Trophoblast cell (in vitro differentiated cells and primary cell): ENCODE results near the gene NT5DC2.

ENCODE experiments used
- DNase-seq, 2 donors: peaks; one replicate each; pipeline ENCODE4 v3.0.0-alpha.2; 2016
- H2AFZ ChIP-seq: 2 replicates; pipeline ENCODE4 v1.6.1; 2013; ENCODE audit warnings: low read length, moderate library complexity, mild to moderate bottlenecking; ENCODE audit not compliant: insufficient read depth, poor library complexity
- H2AK5ac ChIP-seq: 2 replicates; pipeline ENCODE4 v1.6.1; 2013; ENCODE audit warnings: mild to moderate bottlenecking, low read length
- H2BK120ac ChIP-seq: 2 replicates; pipeline ENCODE4 v1.6.1; 2013; ENCODE audit warnings: low read length, mild to moderate bottlenecking, moderate library complexity; ENCODE audit not compliant: insufficient read depth, poor library complexity
- H2BK12ac ChIP-seq: 2 replicates; pipeline ENCODE4 v1.6.1; 2013; ENCODE audit warnings: mild to moderate bottlenecking, low read length, moderate library complexity
- H2BK5ac ChIP-seq: 2 replicates; pipeline ENCODE4 v1.6.1; 2013; ENCODE audit warnings: low read length, low read depth, moderate library complexity, mild to moderate bottlenecking; ENCODE audit not compliant: poor library complexity
- H3K14ac ChIP-seq: 2 replicates; pipeline ENCODE4 v1.6.1; 2013; ENCODE audit warnings: mild to moderate bottlenecking, low read length
- H3K18ac ChIP-seq: 2 replicates; pipeline ENCODE4 v1.6.1; 2013; ENCODE audit warnings: mild to moderate bottlenecking, low read length
- H3K23ac ChIP-seq: 2 replicates; pipeline ENCODE4 v1.6.1; 2013; ENCODE audit warnings: low read length
- H3K27ac ChIP-seq: 2 replicates; pipeline ENCODE4 v1.5.1; 2013; ENCODE audit warnings: low read depth, mild to moderate bottlenecking, inconsistent platforms, low read length, moderate library complexity
- H3K27me3 ChIP-seq: 2 replicates; pipeline ENCODE4 v1.6.1; 2013; ENCODE audit warnings: inconsistent platforms, mild to moderate bottlenecking, low read length, moderate library complexity; ENCODE audit not compliant: insufficient read depth
- H3K36me3 ChIP-seq, 2 experiments: 1 replicate in 1 of 2; 2 replicates in 1 of 2; pipeline ENCODE4 v1.6.1; 2013; ENCODE audit warnings: low read length in 2 of 2, mild to moderate bottlenecking in 2 of 2, moderate library complexity in 1 of 2; ENCODE audit not compliant: insufficient read depth in 2 of 2, control insufficient read depth in 1 of 2
- H3K4ac ChIP-seq: 2 replicates; pipeline ENCODE4 v1.6.1; 2013; ENCODE audit warnings: low read depth, mild to moderate bottlenecking, low read length, moderate library complexity
- H3K4me1 ChIP-seq, 2 experiments: 1 replicate in 1 of 2; 2 replicates in 1 of 2; pipeline ENCODE4 v1.6.1; 2013; ENCODE audit warnings: low read length in 2 of 2, mild to moderate bottlenecking in 2 of 2, moderate library complexity in 1 of 2; ENCODE audit not compliant: insufficient read depth in 2 of 2, control insufficient read depth in 1 of 2
- H3K4me2 ChIP-seq: 2 replicates; pipeline ENCODE4 v1.6.1; 2013; ENCODE audit warnings: inconsistent platforms, mild to moderate bottlenecking, low read length, moderate library complexity
- H3K4me3 ChIP-seq: 2 replicates; pipeline ENCODE4 v1.5.1; 2013; ENCODE audit warnings: mild to moderate bottlenecking, low read depth, low read length, inconsistent platforms
- H3K79me1 ChIP-seq: one replicate; pipeline ENCODE4 v1.6.1; 2013; ENCODE audit warnings: low read length
- H3K79me2 ChIP-seq: 2 replicates; pipeline ENCODE4 v1.6.1; 2013; ENCODE audit warnings: low read length, mild to moderate bottlenecking; ENCODE audit not compliant: control insufficient read depth, insufficient read depth, poor library complexity
- H3K9ac ChIP-seq: 2 replicates; pipeline ENCODE4 v1.6.1; 2013; ENCODE audit warnings: mild to moderate bottlenecking, low read length
- H3K9me3 ChIP-seq: 2 replicates; pipeline ENCODE4 v1.6.1; 2013; ENCODE audit warnings: low read depth, mild to moderate bottlenecking, control low read depth, inconsistent platforms, low read length; ENCODE audit not compliant: insufficient read depth
- H4K12ac ChIP-seq: 2 replicates; pipeline ENCODE4 v1.6.1; 2013; ENCODE audit warnings: low read depth, mild to moderate bottlenecking, low read length, moderate library complexity
- H4K8ac ChIP-seq: 2 replicates; pipeline ENCODE4 v1.6.1; 2013; ENCODE audit warnings: low read depth, mild to moderate bottlenecking, low read length, moderate library complexity
- H4K91ac ChIP-seq: one replicate; pipeline ENCODE4 v1.6.1; 2013; ENCODE audit warnings: low read depth, mild to moderate bottlenecking, low read length, moderate library complexity
- WGBS: extraction: QIAGEN DNeasy Blood & Tissue Kit; methylation state at CpG from one replicate; pipeline ENCODE4 v1.1.7; 2013; ENCODE audit warnings: missing lambda C conversion rate; ENCODE audit not compliant: insufficient read length, insufficient coverage; ENCODE audit errors: extremely low coverage; 5-methylcytosine and 5-hydroxymethylcytosine counted together

NT5DC2 gene

DNA sequence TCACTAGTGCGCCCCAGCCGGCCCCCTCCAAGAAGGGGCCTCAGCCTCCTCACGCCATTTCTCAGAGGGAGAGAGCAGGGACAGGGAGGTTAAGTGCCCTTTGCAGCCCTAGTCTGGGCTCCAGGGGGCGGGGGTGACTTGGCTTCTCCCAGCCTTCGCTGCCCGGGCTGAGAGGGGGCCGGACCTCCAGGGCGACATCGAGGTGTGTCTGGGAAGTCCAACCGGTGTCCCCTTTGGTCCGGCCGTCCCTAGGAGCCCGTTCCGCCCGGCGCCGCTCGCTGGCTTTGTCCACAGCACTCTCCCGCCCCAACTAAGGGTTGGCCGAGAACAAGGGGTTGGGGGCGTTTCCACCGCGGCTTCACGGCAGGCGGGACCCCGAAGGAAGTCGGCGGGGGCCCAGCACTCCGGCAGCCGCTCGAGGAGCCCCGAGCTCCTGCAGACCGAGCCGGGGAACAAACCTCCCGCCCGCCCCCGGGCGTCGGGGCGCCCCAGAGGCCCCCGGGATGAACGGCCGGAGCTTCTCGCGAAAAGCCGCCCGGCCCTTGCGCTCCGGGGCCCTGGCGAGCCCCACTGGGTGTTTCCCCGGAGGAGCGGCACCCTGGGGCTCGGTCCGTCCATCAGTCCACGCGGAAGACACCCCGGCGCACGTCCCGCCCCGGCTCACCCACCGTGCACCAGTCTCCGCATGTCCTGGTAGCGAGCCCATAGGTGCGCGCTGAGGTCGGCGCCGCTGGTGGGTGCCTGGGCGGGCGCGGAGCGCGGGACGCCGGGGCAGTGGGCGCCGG lies 627 bp downstream of the NT5DC2 start:
- Histone ChIP-seq H4K8ac (peak overlapping the region; percentile 78), H3K27ac (peak overlapping the region; percentile 12), H4K12ac (peak overlapping the region; percentile 61), H3K4me3 (peak overlapping the region; percentile 83), H3K27me3 (no peaks in the 10 kb centered on the region), H3K18ac (peak overlapping the region; percentile 96), H2BK5ac (peak overlapping the region; percentile 59), H4K91ac (peak overlapping the region; percentile 93), H2AK5ac (peak overlapping the region; percentile 71), H3K79me1 (peaks cover 26% of the 10 kb centered on the region), H3K9me3 (peaks cover 2% of the 10 kb centered on the region), H3K36me3 (peaks cover 18 to 20% of the 10 kb centered on the region in 2 experiments), H2BK12ac (peak overlapping the region; percentile 25), H3K79me2 (peaks cover 39% of the 10 kb centered on the region), H2AFZ (peak overlapping the region; percentile 77), H2BK120ac (peak overlapping the region; percentile 65), H3K9ac (peak overlapping the region; percentile 64), H3K23ac (no peak overlapping the region), H3K4ac (peak overlapping the region; percentile 32), H3K14ac (peak overlapping the region; percentile 89), H3K4me1 (peaks cover 46 to 52% of the 10 kb centered on the region in 2 experiments), H3K4me2 (peak overlapping the region; percentile 82)
- no CpG with 5 or more reads among the region's 78 CpGs for WGBS
- peak in 1 of 2 donors; percentile 25 for DNase-seq

DNA sequence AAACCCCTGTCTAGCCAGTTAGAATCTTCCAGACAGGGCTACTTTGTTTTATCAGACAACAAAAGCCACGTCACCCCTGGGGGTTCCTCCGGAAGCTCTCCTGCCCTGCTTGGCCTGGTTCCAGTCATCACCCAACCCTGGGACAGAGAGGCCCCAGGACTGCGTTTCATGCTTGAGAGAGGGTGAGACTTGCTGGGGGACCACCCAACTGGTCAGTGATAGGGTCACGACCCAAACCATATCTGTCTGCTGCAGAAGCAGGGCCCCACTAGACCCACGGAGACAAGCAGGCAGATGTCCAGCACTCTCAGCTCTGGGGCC lies 1.2 kb downstream of the NT5DC2 start:
- Histone ChIP-seq H3K14ac (peak overlapping the region; percentile 89), H3K18ac (peak overlapping the region; percentile 77), H3K23ac (no peak overlapping the region), H3K27ac (no peak overlapping the region), H2AK5ac (peak overlapping the region; percentile 45), H3K79me2 (peaks cover 34% of the 10 kb centered on the region), H3K9me3 (no peaks in the 10 kb centered on the region), H3K79me1 (peaks cover 28% of the 10 kb centered on the region), H3K9ac (peak overlapping the region; percentile 64), H2AFZ (no peak overlapping the region), H2BK5ac (no peak overlapping the region), H3K4me3 (peak overlapping the region; percentile 83), H2BK120ac (peak overlapping the region; percentile 65), H2BK12ac (peak overlapping the region; percentile 25), H3K4me2 (peak overlapping the region; percentile 82), H3K4me1 (peaks cover 46 to 52% of the 10 kb centered on the region in 2 experiments), H4K12ac (peak overlapping the region; percentile 61), H3K27me3 (no peaks in the 10 kb centered on the region), H3K36me3 (peaks cover 23 to 25% of the 10 kb centered on the region in 2 experiments), H3K4ac (peak overlapping the region; percentile 32), H4K91ac (peak overlapping the region; percentile 93), H4K8ac (peak overlapping the region; percentile 62)
- no peak for DNase-seq
- WGBS = no CpG with 5 or more reads among the region's 5 CpGs

DNA sequence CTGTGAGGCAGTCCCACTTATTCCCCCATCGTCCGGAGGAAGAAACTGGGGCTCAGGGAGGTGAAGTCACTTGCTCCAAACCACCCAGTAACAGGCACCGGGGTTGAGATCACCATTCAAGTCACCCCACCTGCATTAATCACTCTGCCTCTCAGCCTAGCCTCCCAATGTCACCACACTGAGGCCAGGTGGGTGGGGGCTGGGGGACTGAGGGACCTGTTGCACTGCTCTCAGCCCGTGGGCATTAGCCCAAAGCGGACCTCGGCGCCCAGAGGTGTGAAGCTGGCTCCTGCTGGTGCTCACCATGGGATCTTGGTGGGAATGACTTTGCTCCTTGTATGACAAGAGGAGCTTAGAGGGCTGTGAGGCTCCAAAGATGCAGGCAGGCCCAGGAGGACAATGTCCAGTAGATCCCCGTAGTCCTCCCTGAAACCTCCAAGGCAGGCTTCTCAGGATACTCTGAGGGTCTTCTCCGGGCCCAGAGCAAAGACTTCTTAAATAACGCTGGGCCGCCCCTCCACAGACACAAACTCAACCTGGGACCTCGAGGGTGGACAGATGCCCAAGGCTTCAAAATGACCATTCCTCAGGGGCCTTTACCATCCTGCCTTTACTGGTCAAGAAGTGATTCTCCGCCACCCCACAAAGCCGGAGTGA lies 1.7 kb downstream of the NT5DC2 start:
- H2AFZ ChIP-seq = no peak overlapping the region
- H3K18ac ChIP-seq = peak overlapping the region; percentile 7
- no peak overlapping the region for H2BK5ac ChIP-seq
- peak overlapping the region; percentile 3 for H2BK12ac ChIP-seq
- H3K9ac ChIP-seq = no peak overlapping the region
- peaks cover 30% of the 10 kb centered on the region for H3K79me2 ChIP-seq
- peaks cover 27 to 29% of the 10 kb centered on the region in 2 experiments for H3K36me3 ChIP-seq
- H3K4me1 ChIP-seq = peaks cover 51 to 54% of the 10 kb centered on the region in 2 experiments
- peak overlapping the region; percentile 83 for H3K4me3 ChIP-seq
- no peaks in the 10 kb centered on the region for H3K27me3 ChIP-seq
- no peaks in the 10 kb centered on the region for H3K9me3 ChIP-seq
- no peak overlapping the region for H3K27ac ChIP-seq
- H4K12ac ChIP-seq = no peak overlapping the region
- no peak overlapping the region for H3K23ac ChIP-seq
- H3K79me1 ChIP-seq = peaks cover 32% of the 10 kb centered on the region
- peak overlapping the region; percentile 20 for H3K14ac ChIP-seq
- peak overlapping the region; percentile 0 for H2BK120ac ChIP-seq
- H2AK5ac ChIP-seq = peak overlapping the region; percentile 48
- DNase-seq = no peak
- H4K91ac ChIP-seq = peak overlapping the region; percentile 1
- no CpG with 5 or more reads among the region's 14 CpGs for WGBS
- peak overlapping the region; percentile 82 for H3K4me2 ChIP-seq
- peak overlapping the region; percentile 48 for H3K4ac ChIP-seq
- peak overlapping the region; percentile 40 for H4K8ac ChIP-seq

DNA sequence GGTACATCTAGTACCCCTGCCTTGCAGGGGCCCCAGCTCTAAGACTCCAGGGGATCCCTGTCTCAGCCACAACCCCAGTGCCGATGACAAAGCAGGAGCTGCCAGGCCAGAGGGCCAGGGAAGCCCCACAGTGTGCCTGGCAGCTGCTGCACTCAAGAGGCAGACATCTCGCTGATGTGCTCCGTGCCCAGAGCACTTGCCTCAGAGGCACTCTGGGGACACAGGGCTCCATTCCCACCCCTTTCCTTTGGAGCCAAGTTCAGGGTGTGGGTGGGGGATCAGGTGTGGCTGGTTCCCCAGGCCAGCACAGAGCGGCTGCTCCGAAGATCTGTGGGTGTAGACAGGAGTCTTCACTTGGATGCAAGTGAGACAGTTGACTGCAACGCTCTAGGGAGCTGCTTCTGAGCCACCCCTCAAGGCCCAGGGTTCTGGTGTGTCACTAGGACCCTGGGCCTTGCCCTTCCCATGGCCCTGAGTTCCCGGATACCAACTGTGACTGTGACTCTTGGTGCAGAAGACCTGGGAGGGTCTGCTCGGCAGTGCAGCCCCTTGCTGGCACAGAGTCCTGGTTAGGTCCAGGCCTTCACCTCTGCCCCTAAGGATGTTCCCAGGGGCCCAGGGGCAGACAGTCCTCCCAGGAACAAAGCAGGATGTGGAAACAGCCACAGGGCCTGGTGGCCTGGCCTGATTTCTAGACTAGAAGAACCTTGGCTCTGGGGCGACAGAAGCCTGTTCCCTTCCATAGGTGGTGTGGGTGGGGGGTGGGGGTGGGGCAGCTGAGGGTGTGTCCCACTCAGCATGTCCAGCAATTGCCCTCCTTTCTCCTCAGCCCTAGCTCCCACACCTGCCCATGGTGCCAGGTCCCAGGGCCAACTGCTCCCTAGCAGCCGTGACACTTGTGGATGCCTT lies 2.5 kb downstream of the NT5DC2 start:
- Histone ChIP-seq H3K9me3 (no peaks in the 10 kb centered on the region), H4K8ac (peak overlapping the region; percentile 1), H2AK5ac (peak overlapping the region; percentile 48), H3K79me2 (peaks cover 27% of the 10 kb centered on the region), H3K27ac (no peak overlapping the region), H3K4me1 (peaks cover 59 to 60% of the 10 kb centered on the region in 2 experiments), H3K27me3 (no peaks in the 10 kb centered on the region), H3K36me3 (peaks cover 27 to 29% of the 10 kb centered on the region in 2 experiments), H2BK12ac (peak overlapping the region; percentile 12), H3K79me1 (peaks cover 30% of the 10 kb centered on the region), H3K4me2 (peak overlapping the region; percentile 82), H3K4ac (peak overlapping the region; percentile 35), H3K9ac (no peak overlapping the region), H2BK5ac (no peak overlapping the region), H4K91ac (no peak overlapping the region), H3K14ac (peak overlapping the region; percentile 20), H3K4me3 (no peak overlapping the region), H2AFZ (no peak overlapping the region), H3K23ac (no peak overlapping the region), H2BK120ac (peak overlapping the region; percentile 0), H4K12ac (no peak overlapping the region), H3K18ac (peak overlapping the region; percentile 7)
- whole genome bisulfite sequencing = no CpG with 5 or more reads among the region's 10 CpGs
- no peak for DNase-seq
